GM13977 (cell line): ENCODE measurements around the gene CCDC54.

Experiments used
- DNase-seq: peaks from one replicate; pipeline ENCODE4 v3.0.0; 2012; ENCODE audit warnings: low spot score
- in situ Hi-C: fragments of 300-500 bp; cut with MboI; formaldehyde crosslinking; loops from one replicate; pipeline ENCODE4 v1.12.0; 2022; ENCODE audit warnings: low sequenced_read_pairs, low pct_unique_long_range_greater_than_20kb, mixed read lengths, inconsistent platforms; ENCODE audit not compliant: unreplicated experiment
- TF ChIP-seq, protein P1 (sequence below): IDR thresholded peaks from 2 replicates; pipeline ENCODE4 v1.5.1; 2012; ENCODE audit warnings: mild to moderate bottlenecking, control low read depth; ENCODE audit not compliant: insufficient read depth; ENCODE audit errors: extremely low read depth, missing control alignments

The CCDC54 gene

GRCh38 chr3:107382631-107383030, 5.4 kb downstream of the CCDC54 start:
- no peak for DNase-seq
- in situ Hi-C loops: no loop called here
- TF ChIP-seq, protein P1, sequence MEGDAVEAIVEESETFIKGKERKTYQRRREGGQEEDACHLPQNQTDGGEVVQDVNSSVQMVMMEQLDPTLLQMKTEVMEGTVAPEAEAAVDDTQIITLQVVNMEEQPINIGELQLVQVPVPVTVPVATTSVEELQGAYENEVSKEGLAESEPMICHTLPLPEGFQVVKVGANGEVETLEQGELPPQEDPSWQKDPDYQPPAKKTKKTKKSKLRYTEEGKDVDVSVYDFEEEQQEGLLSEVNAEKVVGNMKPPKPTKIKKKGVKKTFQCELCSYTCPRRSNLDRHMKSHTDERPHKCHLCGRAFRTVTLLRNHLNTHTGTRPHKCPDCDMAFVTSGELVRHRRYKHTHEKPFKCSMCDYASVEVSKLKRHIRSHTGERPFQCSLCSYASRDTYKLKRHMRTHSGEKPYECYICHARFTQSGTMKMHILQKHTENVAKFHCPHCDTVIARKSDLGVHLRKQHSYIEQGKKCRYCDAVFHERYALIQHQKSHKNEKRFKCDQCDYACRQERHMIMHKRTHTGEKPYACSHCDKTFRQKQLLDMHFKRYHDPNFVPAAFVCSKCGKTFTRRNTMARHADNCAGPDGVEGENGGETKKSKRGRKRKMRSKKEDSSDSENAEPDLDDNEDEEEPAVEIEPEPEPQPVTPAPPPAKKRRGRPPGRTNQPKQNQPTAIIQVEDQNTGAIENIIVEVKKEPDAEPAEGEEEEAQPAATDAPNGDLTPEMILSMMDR: no peak

- TF ChIP-seq, protein P1: no peak
- in situ Hi-C loops: no loop called here
- DNase-seq: no peak
Measured at GRCh38 chr3:107384428-107384827, 7.2 kb downstream of the CCDC54 start.

DNA sequence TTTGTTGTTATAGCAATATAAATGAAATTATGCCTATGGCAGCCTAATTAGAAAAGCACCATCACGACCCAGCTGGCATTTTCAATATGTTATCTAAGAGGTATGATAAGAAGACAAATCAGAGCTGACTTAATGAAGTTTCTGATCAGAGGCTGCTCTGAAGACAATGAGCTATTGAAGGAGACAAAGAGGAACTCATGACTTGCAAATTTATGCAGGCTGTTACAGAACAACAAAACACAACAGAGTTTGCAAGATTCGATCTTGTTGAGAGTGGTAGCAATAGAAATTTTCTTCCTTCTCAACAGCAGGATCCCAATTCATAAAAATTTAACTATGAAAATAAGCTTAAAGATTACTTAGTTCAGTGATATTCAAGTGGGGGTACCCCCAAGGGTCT, 7.7 kb downstream of the CCDC54 start:
- TF ChIP-seq, protein P1: no peak
- in situ Hi-C loops: no loop called here
- DNase-seq: no peak

DNA sequence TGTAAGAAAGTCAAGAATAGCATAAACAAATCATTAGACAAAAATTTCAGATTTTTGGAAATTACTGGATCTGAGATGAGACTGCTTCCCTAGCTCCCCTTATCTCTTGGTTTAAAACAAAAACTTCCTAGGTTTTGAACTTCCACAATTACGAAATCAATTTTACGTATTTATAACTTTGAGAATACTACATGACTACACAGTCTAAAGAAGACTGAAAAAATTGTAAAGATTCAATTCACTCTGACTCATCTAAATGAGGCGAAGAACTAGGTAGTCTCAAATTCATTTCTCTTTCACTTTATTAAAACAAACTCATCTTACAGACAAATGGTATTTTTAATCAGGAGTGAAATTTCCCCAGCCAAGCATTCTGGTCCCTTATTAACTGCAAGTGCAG, 10.3 kb downstream of the CCDC54 start:
- no peak for DNase-seq

GRCh38 chr3:107392549-107393165, 15.4 kb downstream of the CCDC54 start:
- DNase-seq: no peak
- in situ Hi-C loops: no loop called here
- TF ChIP-seq, protein P1: no peak

More for the DNA sequence above, 10.3 kb downstream of the CCDC54 start:
- in situ Hi-C loops: no loop called here
- TF ChIP-seq, protein P1: no peak

- in situ Hi-C loops: no loop called here
- no peak for DNase-seq
Measured at GRCh38 chr3:107394502-107394901, 17.3 kb downstream of the CCDC54 start.

More at GRCh38 chr3:107394502-107394901, 17.3 kb downstream of the CCDC54 start:
- TF ChIP-seq, protein P1: no peak
